Astrocyte of the spinal cord (primary cell): Measurements from ENCODE around the gene PTPN14.

ENCODE experiments used
- DNase-seq: peaks from one replicate; pipeline ENCODE4 v3.0.0; 2011; ENCODE audit warnings: low read depth, low spot score
- H3K4me3 ChIP-seq: 2 replicates; pipeline ENCODE4 v1.5.1; 2011; ENCODE audit warnings: low read depth, mild to moderate bottlenecking, low read length, moderate library complexity
- in situ Hi-C: cut with HindIII; loops from 2 replicates; pipeline ENCODE4 v1.10.0; 2017; ENCODE audit warnings: low sequenced_read_pairs
- TF ChIP-seq, protein P1 (sequence below): IDR thresholded peaks from 2 replicates; pipeline ENCODE4 v1.5.1; 2012; ENCODE audit warnings: low read depth, mild to moderate bottlenecking, low read length, inconsistent platforms

The PTPN14 gene

DNA sequence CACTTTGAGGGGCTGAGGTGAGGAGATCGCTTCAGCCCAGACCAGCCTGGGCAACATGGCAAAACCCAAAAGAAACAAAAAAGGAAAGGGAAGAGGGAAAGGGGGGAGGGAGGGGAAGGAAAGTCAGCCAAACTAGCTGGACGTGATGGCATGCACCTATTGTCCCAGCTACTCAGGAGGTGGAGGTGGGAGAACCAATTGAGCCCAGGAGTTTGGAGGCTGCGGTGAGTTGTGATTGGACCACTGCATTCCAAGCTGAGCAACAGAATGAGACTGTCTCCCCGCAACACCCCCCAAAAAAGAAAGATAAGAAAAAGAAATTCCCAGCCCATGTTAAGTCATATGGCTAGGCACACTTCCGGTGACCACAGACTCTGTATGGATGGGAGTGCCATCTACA is 128.4 kb downstream of the PTPN14 start:
- TF ChIP-seq, protein P1, sequence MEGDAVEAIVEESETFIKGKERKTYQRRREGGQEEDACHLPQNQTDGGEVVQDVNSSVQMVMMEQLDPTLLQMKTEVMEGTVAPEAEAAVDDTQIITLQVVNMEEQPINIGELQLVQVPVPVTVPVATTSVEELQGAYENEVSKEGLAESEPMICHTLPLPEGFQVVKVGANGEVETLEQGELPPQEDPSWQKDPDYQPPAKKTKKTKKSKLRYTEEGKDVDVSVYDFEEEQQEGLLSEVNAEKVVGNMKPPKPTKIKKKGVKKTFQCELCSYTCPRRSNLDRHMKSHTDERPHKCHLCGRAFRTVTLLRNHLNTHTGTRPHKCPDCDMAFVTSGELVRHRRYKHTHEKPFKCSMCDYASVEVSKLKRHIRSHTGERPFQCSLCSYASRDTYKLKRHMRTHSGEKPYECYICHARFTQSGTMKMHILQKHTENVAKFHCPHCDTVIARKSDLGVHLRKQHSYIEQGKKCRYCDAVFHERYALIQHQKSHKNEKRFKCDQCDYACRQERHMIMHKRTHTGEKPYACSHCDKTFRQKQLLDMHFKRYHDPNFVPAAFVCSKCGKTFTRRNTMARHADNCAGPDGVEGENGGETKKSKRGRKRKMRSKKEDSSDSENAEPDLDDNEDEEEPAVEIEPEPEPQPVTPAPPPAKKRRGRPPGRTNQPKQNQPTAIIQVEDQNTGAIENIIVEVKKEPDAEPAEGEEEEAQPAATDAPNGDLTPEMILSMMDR: no peak
- no peak for DNase-seq
- H3K4me3 ChIP-seq: no peak overlapping the region
- in situ Hi-C loops: no loop called here

DNA sequence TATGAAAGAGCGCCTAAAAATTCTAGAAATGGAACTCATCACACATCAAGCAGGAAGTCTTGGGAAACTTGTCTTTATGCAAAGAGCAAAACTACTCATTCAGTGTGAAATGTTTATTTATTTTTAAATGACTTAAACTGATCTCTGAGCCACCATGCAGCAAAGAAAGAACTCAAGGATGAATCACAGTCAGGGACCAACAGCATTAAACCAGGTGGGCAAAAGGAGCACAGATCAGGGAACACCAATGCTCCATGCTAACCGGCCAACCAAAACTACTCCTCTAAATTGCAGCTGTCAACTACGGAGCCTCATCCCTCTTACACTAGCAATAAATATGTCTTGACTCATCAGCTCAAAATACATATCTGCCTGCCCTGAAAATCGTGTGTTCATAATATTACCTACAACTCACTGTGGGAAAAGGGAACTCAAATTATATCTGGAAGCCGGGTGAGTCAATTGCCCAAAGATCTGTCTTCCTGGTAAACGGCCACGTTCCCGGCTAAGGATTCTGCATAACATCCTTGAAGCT is 129.2 kb downstream of the PTPN14 start:
- in situ Hi-C loops: no loop called here
- TF ChIP-seq, protein P1: no peak
- H3K4me3 ChIP-seq: no peak overlapping the region
- peak; percentile 77 for DNase-seq

DNA sequence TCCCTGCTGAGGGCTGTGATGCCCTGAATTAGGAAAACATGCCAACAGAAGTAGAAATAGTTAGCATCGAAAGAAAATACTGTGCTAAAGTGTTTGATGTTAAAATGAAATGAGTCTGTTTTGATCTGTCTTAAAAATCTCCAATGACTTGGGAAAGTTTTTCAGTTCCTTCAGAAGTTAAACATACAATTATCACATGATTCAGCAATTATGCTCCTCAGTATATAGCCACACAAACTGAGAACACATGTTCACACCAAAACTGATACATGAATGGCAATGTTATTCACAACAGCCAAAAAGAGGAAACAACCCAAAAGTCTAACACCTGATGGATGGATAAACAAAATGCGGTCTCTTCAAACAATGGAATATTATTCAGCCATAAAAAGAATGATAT is 130.6 kb downstream of the PTPN14 start:
- no peak for DNase-seq
- no peak overlapping the region for H3K4me3 ChIP-seq
- TF ChIP-seq, protein P1: no peak
- in situ Hi-C loops: no loop called here

DNA sequence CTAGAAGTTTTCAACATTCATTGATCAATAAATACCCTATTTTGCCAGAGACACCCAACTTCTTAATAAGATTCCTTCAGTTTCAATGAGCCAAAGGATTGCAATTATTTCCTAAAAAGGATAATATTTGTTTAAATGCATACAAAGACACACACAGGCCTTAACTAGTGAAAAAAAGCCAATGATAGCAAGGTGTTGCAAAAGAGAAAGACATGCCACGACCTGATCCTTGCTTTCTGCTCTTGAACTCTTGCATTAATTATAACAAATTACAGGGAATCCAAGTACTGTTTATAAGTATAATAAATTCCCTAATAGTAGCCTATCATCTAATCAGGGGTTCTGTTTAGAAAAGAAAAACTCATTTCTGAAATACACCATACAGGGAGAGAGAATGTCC is 131.1 kb downstream of the PTPN14 start:
- H3K4me3 ChIP-seq: no peak overlapping the region
- TF ChIP-seq, protein P1: no peak
- in situ Hi-C loops: no loop called here
- DNase-seq: no peak

DNA sequence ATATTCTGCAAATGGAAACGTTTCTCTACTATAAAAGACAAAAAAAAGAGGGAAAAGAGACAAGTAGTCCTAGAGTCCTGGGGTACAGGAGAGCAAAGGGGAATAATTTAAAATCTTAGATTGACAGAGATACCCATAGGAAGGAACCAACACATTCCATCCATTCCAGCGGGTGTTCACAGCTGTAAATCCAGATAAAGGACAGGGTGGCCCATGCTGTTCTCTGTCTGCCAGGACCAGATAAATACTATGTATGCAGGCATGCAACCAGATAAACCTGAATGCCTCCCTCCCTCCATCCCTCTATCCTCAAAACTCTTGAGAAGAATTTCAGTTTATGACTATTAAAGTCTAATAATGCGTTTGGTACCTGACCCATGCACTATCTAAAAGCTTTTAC is 131.8 kb downstream of the PTPN14 start:
- no peak overlapping the region for H3K4me3 ChIP-seq
- in situ Hi-C loops: no loop called here
- DNase-seq: no peak
- TF ChIP-seq, protein P1: no peak

DNA sequence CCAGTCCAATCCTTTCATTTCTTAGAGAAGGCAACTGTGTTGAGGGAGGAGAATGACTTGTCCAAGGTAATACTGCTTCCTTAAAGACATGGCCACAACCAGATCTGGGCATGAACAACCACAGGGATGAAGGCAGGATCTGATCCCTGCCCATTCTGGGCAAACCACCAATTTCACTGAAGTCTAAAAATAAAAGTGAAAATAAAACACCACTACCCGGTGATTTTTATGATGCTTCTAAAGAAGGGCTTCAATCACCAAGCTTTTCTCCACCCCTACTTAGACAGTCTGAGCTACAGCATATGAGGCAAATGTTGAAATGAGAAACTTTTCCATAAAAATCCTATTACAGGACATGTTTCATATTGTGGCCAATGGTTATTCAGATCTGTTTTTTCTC is 133.0 kb downstream of the PTPN14 start:
- TF ChIP-seq, protein P1: no peak
- no peak overlapping the region for H3K4me3 ChIP-seq
- no peak for DNase-seq
- in situ Hi-C loops: no loop called here

DNA sequence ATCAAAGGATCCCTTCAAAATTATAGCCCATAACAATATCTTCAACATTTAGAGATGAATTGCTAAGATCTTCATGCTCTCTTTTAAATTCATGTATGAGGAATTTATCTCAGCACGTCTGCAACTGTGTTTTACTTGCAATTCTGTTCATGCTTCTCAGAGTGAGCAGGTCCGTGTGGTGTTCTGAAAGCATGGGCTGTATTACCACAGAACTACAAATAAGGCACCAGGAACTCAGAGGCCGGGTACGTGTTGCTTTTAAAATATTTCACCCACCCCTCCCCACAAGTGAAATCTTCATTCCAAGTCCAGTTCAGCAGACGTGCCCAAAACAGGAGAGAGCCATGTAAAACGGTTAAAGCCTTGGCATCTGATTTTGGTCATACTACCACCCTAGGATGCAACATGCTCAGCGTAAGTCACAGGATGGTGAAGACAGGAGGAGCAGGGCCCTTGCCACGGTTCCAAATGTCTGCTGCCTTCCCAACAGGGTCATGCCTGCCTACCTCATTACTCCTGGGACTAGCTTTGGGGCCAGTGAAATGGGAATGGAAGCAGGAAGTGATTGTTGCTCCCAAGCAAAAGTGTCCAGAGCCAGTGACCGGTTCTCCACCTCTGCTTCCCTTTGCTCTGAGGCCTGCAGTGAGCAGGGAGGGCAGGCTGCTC is 133.7 kb downstream of the PTPN14 start:
- no peak for DNase-seq
- no peak overlapping the region for H3K4me3 ChIP-seq
- TF ChIP-seq, protein P1: no peak
- in situ Hi-C loops: no loop called here
